ENCODE measurements around the gene BRSK2.
"Not testable (repeated sequence)": the region's sequence is repeated elsewhere in the genome, so short reads cannot be mapped to it uniquely, and the experiment has no call there.

The BRSK2 gene

DNA sequence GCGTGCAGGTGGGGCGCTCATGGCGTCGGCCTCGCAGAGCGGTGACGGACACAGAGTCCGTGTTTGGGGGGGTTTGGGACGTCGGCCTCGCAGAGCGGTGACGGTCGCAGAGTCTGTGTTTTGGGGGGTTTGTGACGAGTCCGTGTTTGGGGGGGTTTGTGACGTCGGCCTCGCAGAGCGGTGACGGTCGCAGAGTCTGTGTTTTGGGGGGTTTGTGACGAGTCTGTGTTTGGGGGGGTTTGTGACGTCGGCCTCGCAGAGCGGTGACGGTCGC lies 20.1 kb downstream of the BRSK2 start:
- not testable (repeated sequence) for DNase-seq (ENCODE audit: low read depth)

DNA sequence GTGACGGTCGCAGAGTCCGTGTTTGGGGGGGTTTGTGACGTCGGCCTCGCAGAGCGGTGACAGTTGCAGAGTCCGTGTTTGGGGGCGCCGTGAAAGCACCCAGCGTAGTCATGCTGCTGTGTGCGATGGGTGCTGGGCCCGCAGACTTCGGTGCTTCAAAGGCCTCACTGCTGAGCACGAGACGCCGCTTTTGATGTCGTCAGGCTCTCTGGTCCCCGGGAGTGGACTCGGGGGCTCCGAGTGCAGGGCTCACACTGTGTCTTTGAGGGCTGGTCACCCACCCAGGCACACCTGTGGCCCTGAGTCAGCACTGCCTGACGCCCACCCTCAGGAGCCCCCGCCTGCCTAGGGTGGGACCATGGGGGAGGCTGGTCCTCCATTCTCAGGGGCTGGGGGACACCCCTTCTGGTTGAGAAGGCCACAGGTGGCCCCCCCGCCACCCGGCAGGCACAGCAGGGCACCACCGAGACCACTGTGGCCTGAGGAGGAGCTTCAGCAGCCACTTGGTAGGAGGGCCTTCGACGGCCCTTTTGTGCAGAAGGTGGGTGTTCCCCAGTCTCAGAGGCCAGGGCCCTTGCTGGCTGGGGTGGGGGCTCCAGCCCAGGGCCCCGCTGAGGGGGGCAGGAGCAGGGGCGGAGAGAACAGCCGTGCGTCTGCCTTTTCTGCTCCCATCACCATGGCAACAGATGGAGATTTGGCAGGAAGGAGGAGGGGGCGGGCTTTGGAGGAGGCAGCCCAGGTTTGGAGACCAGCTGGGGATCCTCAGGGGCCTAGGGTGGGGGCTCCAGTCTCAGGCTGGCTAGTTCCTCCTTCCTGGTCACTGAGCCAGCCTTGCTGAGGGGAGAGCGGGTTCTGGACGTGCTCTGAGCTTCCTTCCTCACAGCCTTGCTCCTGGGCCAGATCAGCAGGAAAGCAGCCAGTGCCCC lies 20.9 kb downstream of the BRSK2 start:
- no peak for DNase-seq (ENCODE audit: low read depth)

DNA sequence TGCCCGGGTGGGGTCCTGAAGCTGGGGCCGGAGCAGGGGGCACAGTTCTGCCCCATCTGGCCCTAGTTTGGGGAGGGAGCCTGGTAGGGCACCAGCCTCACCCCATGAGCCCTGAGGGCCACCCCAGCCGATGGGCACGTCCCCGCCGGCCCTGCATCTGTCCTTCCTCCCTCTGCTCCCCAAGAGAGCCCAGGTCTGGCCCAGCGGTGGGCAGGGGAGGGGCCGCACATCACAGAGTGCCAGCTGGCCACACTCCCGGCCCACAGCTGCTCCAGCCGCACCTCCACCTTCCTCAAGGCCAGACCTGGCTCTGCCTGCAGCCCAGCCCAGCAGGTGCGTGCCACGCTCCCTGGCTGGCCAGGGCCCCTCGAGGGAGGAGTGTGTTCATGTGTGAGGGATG lies 21.6 kb downstream of the BRSK2 start:
- DNase-seq (ENCODE audit: low read depth) = no peak

DNA sequence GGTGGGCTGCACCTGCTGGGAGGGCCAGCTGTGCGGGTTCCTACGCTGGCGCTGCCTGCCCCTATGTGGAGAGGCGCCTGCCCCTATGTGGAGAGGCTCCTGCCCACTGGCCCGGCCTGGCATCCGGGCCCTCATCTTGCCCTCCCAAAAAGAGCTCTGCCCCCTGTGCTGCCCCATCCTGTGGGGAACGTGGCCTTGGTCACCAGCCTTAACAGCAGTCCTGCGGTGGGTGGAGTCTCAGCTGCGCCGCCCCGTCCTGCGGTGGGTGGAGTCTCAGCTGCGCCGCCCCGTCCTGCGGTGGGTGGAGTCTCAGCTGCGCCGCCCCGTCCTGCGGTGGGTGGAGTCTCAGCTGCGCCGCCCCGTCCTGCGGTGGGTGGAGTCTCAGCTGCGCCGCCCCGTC lies 22.0 kb downstream of the BRSK2 start:
- DNase-seq (ENCODE audit: low read depth) = not testable (repeated sequence)

DNA sequence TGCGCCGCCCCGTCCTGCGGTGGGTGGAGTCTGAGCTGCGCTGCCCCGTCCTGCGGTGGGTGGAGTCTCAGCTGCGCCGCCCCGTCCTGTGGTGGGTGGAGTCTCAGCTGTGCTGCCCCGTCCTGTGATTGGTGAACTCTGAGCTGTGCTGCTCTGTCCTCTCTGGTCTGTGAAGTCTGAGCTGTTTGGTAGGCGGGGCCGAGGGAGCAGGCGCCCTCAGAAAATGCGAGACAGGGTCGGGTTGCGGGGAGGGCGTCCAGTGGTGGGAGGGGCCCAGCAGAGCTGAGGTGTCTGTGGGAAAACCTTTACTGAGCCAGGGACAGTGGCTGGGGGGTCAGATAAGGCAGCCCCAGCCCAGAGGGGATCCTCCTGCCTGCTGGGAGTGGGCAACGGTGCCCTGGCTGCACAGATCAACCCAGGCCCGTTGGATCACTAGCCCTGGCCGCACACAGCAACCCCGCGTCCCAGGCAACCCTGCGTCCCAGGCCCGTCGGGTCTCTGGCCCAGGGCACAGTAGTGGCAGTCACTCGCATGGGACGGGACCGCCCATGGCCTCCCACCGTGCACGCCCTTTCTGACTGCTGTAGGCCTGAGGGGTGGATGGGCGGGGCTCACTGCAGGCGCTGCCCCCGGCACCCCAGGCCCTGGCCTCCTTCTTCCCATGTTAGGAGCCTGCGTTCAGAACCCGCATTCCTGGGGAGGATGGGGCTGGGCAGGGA lies 22.8 kb downstream of the BRSK2 start:
- DNase-seq (ENCODE audit: low read depth) = no peak

DNA sequence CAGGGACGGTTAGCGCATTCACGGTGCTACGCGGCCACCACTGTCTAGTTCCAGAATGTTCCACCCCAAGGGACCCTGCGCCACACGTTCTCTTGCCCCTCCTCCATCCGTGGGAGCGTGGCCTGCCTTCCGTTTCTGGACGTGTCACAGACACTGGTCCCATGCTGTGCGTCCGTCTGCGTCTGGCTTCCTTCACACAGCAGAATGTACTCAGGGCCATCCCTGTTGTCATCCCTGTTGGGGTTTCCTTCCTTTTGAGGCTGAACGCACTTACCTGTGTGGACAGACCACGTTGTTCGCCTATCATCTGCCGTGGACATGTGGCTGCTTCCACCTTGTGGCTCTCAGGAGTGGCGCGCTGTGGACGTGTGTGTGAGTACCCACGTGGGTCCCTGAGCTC lies 24.9 kb downstream of the BRSK2 start:
- DNase-seq (ENCODE audit: low read depth) = no peak

DNA sequence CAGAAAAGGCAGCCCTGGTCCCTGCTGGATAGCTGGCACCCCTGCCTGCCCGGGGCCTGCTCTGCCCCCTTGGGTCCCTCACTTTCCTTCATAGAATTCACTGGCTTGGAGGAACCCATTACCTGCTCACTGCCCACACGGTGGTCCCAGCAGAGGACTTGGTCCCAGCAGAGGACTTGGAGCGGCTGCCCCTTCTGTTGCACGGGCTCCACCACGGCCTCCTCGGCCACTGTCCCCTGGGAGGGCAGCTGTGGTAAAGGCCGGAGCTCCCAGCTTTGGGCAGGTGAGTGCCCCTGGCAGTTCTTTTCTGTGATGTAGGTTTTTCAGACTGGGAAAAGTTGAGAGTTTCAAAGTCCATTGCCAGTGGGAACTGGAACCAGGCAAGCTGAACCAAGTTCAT lies 25.9 kb downstream of the BRSK2 start:
- no peak for DNase-seq (ENCODE audit: low read depth)

DNA sequence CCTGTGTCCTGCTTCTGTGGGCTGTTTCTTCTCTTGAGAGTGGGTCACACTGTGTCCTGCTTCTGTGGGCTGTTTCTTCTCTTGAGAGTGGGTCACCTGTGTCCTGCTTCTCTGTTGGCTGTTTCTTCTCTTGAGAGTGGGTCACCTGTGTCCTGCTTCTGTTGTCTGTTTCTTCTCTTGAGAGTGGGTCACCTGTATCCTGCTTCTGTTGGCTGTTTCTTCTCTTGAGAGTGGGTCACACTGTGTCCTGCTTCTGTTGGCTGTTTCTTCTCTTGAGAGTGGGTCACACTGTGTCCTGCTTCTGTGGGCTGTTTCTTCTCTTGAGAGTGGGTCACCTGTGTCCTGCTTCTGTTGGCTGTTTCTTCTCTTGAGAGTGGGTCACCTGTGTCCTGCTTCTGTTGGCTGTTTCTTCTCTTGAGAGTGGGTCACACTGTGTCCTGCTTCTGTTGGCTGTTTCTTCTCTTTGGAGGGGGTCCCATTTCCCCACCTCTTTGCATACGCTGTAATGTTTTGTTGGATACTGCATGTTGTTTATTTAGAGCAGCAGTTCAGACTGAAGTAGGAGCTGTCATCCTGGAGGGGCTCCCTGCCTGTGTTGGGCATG lies 28.6 kb downstream of the BRSK2 start:
- not testable (repeated sequence) for DNase-seq (ENCODE audit: low read depth)

DNA sequence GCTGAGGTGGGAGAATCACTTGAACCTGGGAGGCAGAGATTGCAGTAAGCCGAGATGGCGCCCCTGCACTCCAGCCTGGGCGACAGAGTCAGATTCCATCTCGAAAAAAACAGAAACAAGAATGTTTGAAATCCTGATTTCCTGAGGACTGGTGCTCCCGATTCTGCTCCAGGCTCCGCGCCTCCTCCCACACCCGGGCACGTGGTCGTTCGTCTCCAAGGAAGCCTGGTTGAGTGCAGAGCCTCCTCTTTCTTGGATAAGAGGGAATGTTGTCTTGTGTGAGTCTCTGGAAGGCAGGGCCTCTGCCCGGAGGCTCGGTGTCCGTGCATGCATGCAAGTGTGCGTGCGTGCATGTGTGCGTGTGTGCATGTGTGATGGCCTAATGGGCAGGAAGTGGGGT lies 30.1 kb downstream of the BRSK2 start:
- DNase-seq (ENCODE audit: low read depth) = no peak

DNA sequence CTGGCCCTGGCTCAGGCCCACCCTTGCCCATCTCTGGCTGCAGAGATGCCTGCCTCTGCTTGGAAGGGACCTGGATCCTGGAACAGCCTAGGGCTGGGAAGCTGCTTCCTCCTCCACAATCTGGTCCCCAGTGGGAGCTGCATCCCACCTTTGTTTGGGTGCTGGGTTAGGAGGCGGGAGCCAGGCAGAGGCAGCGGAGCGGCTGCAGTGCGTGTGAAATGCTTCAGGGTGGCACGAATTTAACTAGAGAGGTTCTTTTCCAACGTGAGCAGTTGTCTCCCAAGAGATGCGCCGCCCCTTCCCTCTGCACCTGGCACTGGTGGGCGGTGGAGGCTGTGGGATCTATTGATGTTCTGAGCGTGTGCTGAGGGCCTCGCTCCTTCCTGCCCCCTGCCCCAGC lies 31.6 kb downstream of the BRSK2 start:
- DNase-seq (ENCODE audit: low read depth) = no peak

DNA sequence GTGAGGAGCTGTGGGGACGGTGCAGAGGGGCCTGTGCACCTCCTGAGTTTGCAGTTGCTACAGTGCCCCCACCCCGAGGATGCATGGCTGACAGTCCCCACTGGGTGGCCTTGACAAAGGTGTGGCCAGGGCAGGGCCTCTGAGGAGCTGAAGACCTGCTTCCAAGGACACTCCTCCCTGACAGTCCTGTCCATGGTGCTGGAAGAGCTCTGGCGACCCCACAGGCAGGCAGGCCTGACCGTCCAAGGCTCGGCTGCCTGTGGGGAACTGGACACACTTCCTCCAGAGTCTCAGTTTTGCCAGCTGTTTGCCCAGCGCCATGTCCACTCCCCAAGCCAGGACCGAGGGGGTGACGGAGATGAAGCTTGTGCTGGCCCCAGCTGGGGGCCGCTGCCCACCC lies 32.7 kb downstream of the BRSK2 start:
- DNase-seq (ENCODE audit: low read depth) = no peak

DNA sequence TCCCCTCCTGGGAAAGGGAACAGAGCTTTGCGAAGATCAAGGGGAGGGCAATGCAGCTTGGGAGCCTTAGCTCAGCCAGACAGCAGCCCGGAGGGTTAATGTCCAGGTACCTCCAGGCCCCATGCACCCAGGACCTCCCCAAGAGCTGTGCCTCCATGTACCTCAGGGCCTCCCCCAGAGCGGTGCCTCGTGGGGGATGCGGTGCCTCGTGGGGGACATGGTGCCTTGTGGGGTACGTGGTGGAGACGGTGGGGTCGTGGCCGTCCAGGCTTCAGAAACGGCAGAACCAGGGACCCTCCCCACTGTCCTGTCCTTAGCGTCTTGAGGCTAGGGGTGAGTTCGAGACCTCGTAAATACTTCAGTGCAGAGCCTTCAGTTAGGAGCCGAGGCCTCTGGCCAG lies 33.2 kb downstream of the BRSK2 start:
- DNase-seq (ENCODE audit: low read depth) = no peak

DNA sequence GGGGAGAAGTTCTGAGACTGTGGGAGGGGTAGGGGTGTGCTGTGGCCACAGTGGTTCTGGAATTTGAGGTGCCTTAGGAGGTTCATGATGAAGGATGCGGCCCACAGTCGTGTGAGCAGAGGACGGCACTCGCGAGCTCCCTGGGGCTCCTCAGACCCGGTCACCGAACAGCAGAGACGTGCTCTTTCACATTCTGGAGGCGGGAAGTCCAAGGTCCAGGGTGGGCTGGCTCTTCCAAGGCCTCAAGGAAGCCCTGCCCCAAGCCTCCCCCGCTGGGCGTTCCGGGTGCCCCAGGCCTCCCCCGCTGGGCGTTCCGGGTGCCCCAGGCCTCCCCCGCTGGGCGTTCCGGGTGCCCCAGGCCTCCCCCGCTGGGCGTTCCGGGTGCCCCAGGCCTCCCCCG lies 33.7 kb downstream of the BRSK2 start:
- not testable (repeated sequence) for DNase-seq (ENCODE audit: low read depth)

DNA sequence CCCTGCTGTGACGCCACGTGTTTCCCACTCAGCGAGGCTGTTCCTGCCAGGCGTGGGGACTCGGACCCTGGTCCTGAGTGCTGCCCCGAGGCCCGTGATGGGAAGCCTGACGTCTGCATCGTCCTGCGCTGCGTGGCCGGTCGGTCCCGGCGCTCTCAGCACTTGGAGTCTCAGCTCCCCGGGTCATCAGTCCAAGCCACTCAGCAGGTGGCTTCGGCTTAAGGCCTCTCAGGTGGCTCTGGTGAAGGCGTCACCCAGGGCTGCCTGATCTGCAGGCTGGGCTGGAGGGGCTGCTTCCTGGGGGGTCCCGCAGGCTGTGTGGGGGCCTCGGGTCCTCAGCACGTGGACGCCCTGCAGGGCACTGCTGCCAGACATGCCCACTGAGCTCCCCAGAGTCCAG lies 35.3 kb downstream of the BRSK2 start:
- DNase-seq (ENCODE audit: low read depth) = no peak

DNA sequence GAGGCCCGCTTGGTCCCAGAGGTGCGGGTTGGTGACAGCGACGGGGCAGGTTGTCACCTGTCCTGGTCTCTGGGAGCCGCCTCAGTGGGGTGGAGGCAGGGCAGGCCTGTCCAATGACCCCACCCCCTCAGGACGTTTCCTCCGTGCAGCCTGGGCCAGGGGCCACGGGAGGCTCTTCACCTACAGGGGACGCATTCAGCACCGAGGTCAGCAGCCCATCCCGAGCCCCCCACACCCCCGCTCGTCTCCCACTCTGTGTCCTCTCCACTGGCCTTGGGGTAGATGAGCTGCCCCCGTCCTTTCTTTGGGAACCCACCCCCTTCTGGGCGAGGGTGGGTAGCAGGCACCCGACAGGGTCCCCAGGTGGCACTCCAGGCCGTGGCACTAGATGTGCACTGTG lies 35.7 kb downstream of the BRSK2 start:
- no peak for DNase-seq (ENCODE audit: low read depth)

DNA sequence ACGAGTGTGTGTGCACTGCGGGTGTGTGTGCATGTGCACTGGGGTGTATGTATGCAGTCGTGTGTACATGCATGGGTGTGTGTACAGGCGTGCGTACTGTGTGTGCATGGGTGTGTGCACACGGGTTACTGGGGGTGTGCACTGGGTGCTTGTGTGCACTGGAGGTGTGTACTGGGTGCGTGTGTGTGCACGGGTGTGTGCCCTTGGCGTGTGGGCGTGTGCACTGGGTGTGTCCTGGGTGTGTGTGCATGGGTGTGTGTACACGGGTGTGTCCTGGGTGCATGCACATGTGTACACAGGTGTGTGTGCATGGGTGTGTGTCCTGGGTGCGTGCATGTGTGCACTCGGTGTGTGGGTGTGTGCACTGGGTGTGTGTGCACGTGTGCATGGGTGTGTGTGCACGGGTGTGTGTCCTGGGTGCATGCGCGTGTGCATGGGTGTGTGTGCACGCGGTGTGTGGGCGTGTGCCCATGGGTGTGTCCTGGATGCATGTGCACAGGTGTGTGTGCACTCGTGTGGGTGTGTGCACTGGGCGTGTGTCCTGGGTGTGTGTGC lies 39.1 kb downstream of the BRSK2 start:
- no peak for DNase-seq (ENCODE audit: low read depth)

DNA sequence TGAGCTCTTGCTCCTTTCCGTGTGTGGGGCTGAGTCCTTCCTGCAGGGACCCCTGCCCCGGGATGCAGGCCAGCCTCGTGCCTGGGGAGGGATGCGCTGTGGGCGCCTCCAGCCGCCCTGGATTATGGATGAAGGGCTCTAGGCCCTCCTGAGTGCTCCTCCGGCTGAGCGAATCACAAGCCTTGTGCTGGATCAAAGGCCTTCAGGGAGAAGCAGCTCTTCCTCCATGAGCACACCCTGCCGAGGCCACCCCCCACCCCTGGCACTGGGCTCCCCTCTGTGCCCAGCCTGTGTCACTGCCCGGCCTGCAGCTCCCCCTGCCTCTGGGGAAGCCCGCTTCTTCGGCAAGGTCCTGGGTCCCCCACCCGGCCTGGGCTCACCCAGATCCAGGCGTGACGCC lies 43.8 kb downstream of the BRSK2 start:
- DNase-seq (ENCODE audit: low read depth) = no peak

DNA sequence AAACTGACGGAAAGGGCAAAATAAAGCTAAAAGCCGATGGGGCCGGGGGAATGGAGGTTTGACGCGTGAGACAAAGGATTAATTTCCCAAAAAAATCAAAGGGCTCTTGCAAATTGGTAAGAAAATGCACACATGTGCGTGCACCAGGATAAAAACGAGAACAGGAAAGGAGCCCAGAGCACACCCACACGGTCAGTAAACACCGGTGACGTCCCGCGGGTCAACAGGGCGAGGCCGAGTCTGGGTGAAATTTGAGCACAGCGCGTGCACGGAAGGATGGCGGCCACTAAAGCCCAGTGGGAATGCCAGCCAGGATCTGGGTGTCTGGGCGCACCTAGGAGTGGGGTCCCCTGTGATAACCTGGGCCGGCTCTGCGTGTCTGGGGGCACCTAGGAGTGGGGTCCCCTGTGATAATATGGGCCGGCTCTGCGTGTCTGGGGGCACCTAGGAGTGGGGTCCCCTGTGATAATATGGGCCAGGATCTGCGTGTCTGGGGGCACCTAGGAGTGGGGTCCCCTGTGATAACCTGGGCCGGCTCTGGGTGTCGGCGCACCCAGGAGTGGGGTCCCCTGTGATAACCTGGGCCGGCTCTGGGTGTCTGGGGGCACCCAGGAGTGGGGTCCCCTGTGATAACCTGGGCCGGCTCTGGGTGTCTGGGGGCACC lies 44.4 kb downstream of the BRSK2 start:
- DNase-seq (ENCODE audit: low read depth) = no peak

DNA sequence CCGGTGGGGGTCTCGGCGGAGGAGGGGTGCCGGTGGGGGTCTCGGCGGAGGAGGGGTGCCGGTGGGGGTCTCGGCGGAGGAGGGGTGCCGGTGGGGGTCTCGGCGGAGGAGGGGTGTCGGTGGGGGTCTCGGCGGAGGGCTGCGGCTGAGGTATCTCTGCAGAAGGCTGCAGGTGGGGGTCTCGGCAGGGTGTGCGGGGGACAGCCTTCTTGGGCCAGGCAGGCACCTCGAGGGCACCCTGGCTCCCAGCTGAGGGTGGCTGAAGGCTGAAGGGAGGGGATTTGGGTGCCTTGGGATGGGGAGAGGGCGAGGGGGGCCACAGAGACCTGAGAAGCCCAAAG lies 45.7 kb downstream of the BRSK2 start:
- DNase-seq (ENCODE audit: low read depth) = not testable (repeated sequence)

DNA sequence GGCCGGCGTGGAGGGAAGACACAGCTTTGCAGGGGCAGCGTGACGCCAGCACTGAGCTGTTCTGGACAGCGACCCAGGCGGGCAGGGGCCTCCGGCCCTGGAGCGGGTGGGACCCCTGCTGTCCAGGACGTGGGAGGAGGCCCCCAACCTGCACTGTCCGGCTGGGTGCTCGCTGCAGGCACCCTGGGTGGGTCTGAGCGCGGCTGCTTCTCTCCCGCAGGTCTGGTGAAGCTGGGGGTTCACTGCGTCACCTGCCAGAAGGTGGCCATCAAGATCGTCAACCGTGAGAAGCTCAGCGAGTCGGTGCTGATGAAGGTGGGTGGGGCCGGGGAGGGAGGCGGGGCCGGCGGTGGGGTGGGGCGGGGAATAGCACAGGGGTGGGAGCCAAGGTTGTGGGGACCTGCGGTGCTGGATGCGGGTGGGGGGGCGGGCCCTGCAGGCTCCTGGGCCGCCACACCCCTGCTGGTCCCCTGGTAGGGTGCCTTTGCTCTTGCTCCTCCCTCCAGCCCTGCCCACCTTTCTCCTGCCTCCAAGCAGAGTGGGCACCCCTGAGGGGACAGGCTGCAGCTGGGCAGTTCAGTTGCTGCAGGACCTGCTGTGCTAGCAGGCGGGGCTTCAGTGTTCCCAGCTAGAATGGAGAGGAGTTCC lies 46.2 kb downstream of the BRSK2 start:
- DNase-seq (ENCODE audit: low read depth) = no peak

DNA sequence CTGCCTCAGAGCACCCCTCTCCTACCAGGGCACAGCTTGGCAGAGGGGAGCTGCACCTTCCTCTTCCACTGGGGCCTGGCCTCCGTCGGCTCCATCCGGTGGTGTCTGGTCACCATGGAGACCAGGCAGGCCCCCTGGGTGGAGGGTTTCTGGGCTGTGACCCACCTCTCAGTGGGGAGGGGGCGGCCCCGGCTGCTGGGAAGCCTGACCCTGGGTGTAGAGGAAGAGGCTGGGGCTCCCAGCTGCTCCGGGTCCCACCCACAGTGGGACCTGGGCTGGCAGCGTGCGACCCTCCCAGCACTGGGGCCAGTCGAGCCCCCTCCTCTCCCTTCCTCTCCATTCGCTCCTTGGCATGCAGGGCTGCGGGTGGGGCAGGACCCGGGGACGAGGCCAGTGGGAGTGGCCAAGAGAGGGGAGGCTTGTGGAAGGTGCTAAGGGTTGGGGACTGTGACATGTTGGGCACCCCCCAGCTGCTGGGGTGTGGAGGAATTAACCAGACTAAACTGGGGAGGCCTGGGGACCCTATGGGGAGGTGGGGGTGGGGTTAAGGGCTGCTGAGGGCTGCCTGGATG lies 46.8 kb downstream of the BRSK2 start:
- no peak for DNase-seq (ENCODE audit: low read depth)

DNA sequence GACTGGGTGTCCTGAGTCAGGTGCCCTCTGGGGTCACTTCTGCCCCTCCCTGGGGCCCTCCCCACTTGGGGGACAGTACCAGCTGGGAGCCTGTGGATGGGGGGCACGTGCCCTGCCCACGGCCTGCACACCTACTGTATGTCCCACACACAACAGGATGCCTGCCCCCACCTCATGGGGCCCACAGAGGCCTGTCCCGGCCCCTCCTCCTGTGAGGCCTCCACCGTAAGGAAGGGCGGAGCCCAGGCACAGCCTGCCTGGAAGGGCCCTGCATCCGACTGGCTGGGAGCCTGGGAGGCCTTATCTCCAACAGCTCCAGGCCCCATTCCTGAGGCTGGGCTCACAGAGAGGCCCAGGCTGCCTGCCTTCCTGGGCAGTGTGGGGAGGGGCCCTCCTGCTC lies 47.8 kb downstream of the BRSK2 start:
- no peak for DNase-seq (ENCODE audit: low read depth)

Measured in stimulated activated CD8-positive, alpha-beta memory T cell treated with anti-CD3 and anti-CD28 coated beads, Interleukin-15, amount 100 ng/mL, for 1 hour (primary cell).